SH-SY5Y (cell line): ENCODE results near the gene FAM168A.

Experiments used
- GATA2 ChIP-seq: IDR thresholded peaks from 2 replicates; pipeline ENCODE4 v1.6.1; 2011; ENCODE audit warnings: mild to moderate bottlenecking, low read depth, low read length
- GATA3 ChIP-seq: IDR thresholded peaks from 2 replicates; pipeline ENCODE4 v1.6.1; 2011; ENCODE audit warnings: low read depth, mild to moderate bottlenecking, low read length, moderate library complexity

DNA sequence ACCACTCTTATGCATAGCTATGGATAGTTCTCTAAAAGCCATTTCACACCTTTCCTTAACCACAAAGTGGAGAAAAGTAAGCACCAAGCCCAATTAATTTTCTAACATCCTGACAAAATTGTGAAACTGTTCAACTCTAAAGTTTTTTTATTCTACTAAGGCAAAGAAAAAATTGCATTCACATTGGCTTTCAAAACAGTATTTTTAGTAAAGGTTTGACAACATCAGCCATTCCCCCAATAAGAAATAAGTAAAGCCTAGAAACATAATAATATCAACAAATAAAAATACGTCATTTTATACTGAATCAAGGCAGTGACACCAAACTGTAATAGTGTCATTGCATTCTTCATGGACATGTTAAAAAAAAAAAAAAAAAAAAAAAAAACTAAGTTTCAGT is 11.1 kb downstream of the FAM168A start:
- no peak for TF ChIP-seq GATA3
- no peak for TF ChIP-seq GATA2
